SU-DHL-6 (cell line): ENCODE data around the gene GCNA.

Source experiments
- H2AFZ ChIP-seq: fragments of 200-600 bp; sonication (generic); 2 replicates; pipeline ENCODE4 v1.6.1; 2014; ENCODE audit warnings: low read depth, mild to moderate bottlenecking, moderate library complexity, mixed read lengths, antibody characterized with exemption, low read length; ENCODE audit not compliant: severe bottlenecking
- H3F3A ChIP-seq: fragments of 200-600 bp; shearing (Covaris generic); 2 replicates; pipeline ENCODE4 v1.6.0; 2016; ENCODE audit warnings: antibody characterized with exemption, mild to moderate bottlenecking; ENCODE audit not compliant: insufficient read depth
- H3K27ac ChIP-seq: fragments of 200-600 bp; sonication (generic); 2 replicates; pipeline ENCODE4 v1.5.1; 2016; ENCODE audit warnings: low read depth, mild to moderate bottlenecking, low read length, moderate library complexity, mixed read lengths
- H3K27me3 ChIP-seq: fragments of 200-600 bp; sonication (generic), shearing (Covaris generic); 2 replicates; pipeline ENCODE4 v1.6.0; 2014; ENCODE audit warnings: mild to moderate bottlenecking, low read length
- H3K36me3 ChIP-seq: fragments of 200-600 bp; sonication (generic); 2 replicates; pipeline ENCODE4 v1.6.1; 2014; ENCODE audit warnings: mild to moderate bottlenecking, low read length, mixed read lengths
- H3K4me2 ChIP-seq: fragments of 300-600, 200-600 bp; shearing (Covaris generic), sonication (generic); 2 replicates; pipeline ENCODE4 v1.6.0; 2014; ENCODE audit warnings: low read length, low read depth, mild to moderate bottlenecking; ENCODE audit not compliant: poor library complexity, severe bottlenecking
- H3K4me3 ChIP-seq: fragments of 200-600 bp; sonication (generic); 2 replicates; pipeline ENCODE4 v1.5.1; 2014; ENCODE audit warnings: antibody characterized with exemption, low read length, mild to moderate bottlenecking, mixed read lengths; ENCODE audit not compliant: insufficient read depth, poor library complexity, severe bottlenecking
- H3K79me2 ChIP-seq: fragments of 200-600 bp; sonication (generic); 2 replicates; pipeline ENCODE4 v1.6.1; 2014; ENCODE audit warnings: mild to moderate bottlenecking, low read length, moderate library complexity; ENCODE audit not compliant: insufficient read depth
- H3K9ac ChIP-seq: fragments of 200-600 bp; sonication (generic); 2 replicates; pipeline ENCODE4 v1.7.0; 2014; ENCODE audit warnings: mild to moderate bottlenecking, low read length
- H3K9me2 ChIP-seq: fragments of 200-600 bp; sonication (generic); replicated peaks from 2 replicates; pipeline ENCODE4 v1.6.1; 2014; ENCODE audit warnings: low read length; ENCODE audit not compliant: insufficient read depth
- H3K9me3 ChIP-seq: fragments of 200-600 bp; sonication (generic); 2 replicates; pipeline ENCODE4 v1.6.1; 2014; ENCODE audit warnings: low read length, mixed read lengths; ENCODE audit not compliant: insufficient read depth
- H4K20me1 ChIP-seq: fragments of 200-600 bp; sonication (generic); 2 replicates; pipeline ENCODE4 v1.6.1; 2014; ENCODE audit warnings: low read depth, mild to moderate bottlenecking, antibody characterized with exemption, low read length, moderate library complexity, mixed read lengths
- CTCF ChIP-seq: fragments of 200-600 bp; sonication (generic); IDR thresholded peaks from one replicate; pipeline ENCODE4 v1.5.1; 2017; ENCODE audit warnings: antibody characterized with exemption, mild to moderate bottlenecking, low read length, moderate library complexity; ENCODE audit not compliant: insufficient read depth, poor library complexity, severe bottlenecking
- EZH2phosphoT487 ChIP-seq: fragments of 200-600 bp; sonication (generic), shearing (Covaris generic); conservative IDR thresholded peaks from 2 replicates; pipeline ENCODE4 v1.6.1; 2018; ENCODE audit warnings: mild to moderate bottlenecking, antibody characterized with exemption, low read length, moderate library complexity, mixed read lengths

The GCNA gene

GRCh38 chrX:71612256-71612655 lies 34.0 kb downstream of the GCNA start:
- Histone ChIP-seq H3K9ac (no peak overlapping the region), H3K36me3 (no peaks in the 10 kb centered on the region), H3F3A (no peaks in the 10 kb centered on the region), H2AFZ (no peak overlapping the region), H3K79me2 (no peaks in the 10 kb centered on the region), H4K20me1 (no peaks in the 10 kb centered on the region), H3K27me3 (no peaks in the 10 kb centered on the region), H3K4me3 (no peak overlapping the region), H3K27ac (no peak overlapping the region), H3K9me3 (no peaks in the 10 kb centered on the region), H3K9me2 (no peaks in the 10 kb centered on the region), H3K4me2 (no peak overlapping the region)
- TF ChIP-seq EZH2phosphoT487 (no peak), CTCF (no peak)

GRCh38 chrX:71615056-71615455 lies 36.8 kb downstream of the GCNA start:
- H3K79me2 ChIP-seq, result no peaks in the 10 kb centered on the region
- no peaks in the 10 kb centered on the region for H4K20me1 ChIP-seq
- no peaks in the 10 kb centered on the region for H3K27me3 ChIP-seq
- no peak overlapping the region for H3K27ac ChIP-seq
- no peak overlapping the region for H2AFZ ChIP-seq
- H3K9me3 ChIP-seq, result no peaks in the 10 kb centered on the region
- H3K36me3 ChIP-seq, result no peaks in the 10 kb centered on the region
- no peak overlapping the region for H3K4me2 ChIP-seq
- no peaks in the 10 kb centered on the region for H3F3A ChIP-seq
- no peak overlapping the region for H3K9ac ChIP-seq
- no peaks in the 10 kb centered on the region for H3K9me2 ChIP-seq
- no peak for TF ChIP-seq EZH2phosphoT487
- TF ChIP-seq CTCF, result no peak
- no peak overlapping the region for H3K4me3 ChIP-seq

GRCh38 chrX:71615954-71616353 lies 37.7 kb downstream of the GCNA start:
- no peaks in the 10 kb centered on the region for H3K27me3 ChIP-seq
- no peak overlapping the region for H3K4me2 ChIP-seq
- no peak overlapping the region for H3K27ac ChIP-seq
- H3K9me2 ChIP-seq, result no peaks in the 10 kb centered on the region
- H3K79me2 ChIP-seq, result no peaks in the 10 kb centered on the region
- H3K36me3 ChIP-seq, result no peaks in the 10 kb centered on the region
- H4K20me1 ChIP-seq, result no peaks in the 10 kb centered on the region
- TF ChIP-seq EZH2phosphoT487 (no peak), CTCF (no peak)
- no peaks in the 10 kb centered on the region for H3F3A ChIP-seq
- no peak overlapping the region for H3K9ac ChIP-seq
- H2AFZ ChIP-seq, result no peak overlapping the region
- H3K4me3 ChIP-seq, result no peak overlapping the region
- H3K9me3 ChIP-seq, result no peaks in the 10 kb centered on the region
